AG09309 (cell line): ENCODE results near the gene PASK.

Experiments
- DNase-seq: peaks from one replicate; pipeline ENCODE4 v3.0.0-alpha.2; 2010; ENCODE audit warnings: low read depth
- H3K4me3 ChIP-seq: 2 replicates; pipeline ENCODE4 v1.5.1; 2011; ENCODE audit warnings: mild to moderate bottlenecking, low read depth, low read length, moderate library complexity; ENCODE audit not compliant: control insufficient read depth
- TF ChIP-seq, protein P1 (sequence below): IDR thresholded peaks from 2 replicates; pipeline ENCODE4 v1.5.1; 2011; ENCODE audit warnings: mild to moderate bottlenecking, low read depth, low read length, inconsistent platforms; ENCODE audit not compliant: insufficient read depth, control insufficient read depth; ENCODE audit errors: missing control alignments

PASK gene

DNA sequence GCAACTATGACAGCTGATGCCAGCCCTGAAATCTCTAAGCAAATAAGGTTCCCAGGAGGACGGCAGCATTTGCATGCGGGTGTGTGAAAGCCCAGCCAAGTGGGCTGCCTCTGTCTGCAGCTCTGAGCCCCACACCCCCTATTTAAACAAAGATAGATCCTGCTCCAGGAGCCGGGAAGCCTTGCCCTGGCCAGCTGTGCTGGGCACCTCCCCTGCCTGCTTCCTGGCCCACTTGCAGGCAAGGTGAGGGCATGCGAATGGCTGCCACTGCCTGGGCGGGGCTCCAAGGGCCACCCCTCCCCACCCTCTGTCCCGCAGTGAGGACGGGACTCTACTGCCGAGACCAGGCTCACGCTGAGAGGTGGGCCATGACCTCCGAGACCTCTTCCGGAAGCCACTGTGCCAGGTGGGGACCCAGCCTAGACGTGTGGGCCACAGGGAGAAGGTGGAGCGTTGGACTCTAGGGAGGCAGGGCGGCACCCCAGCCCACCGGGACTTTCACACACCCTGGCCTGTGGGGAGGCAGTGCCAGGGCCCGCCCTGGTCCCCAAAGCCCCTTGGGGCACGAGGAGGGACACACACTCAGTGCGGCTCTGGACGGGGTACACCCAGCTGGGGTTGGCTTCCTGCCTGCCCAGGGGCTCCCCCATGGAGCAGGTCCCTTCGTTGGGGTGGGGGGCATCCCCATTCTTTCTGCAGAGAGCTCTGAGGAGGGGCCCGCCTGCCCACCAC, 39.3 kb upstream of the PASK start, which contains the start of gene ANO7:
ANO7 (plus strand) TSS at position 317 of the 732 bp plus-strand sequence. CDS start 1,387 bp downstream, outside the sequence.
- TF ChIP-seq, protein P1, sequence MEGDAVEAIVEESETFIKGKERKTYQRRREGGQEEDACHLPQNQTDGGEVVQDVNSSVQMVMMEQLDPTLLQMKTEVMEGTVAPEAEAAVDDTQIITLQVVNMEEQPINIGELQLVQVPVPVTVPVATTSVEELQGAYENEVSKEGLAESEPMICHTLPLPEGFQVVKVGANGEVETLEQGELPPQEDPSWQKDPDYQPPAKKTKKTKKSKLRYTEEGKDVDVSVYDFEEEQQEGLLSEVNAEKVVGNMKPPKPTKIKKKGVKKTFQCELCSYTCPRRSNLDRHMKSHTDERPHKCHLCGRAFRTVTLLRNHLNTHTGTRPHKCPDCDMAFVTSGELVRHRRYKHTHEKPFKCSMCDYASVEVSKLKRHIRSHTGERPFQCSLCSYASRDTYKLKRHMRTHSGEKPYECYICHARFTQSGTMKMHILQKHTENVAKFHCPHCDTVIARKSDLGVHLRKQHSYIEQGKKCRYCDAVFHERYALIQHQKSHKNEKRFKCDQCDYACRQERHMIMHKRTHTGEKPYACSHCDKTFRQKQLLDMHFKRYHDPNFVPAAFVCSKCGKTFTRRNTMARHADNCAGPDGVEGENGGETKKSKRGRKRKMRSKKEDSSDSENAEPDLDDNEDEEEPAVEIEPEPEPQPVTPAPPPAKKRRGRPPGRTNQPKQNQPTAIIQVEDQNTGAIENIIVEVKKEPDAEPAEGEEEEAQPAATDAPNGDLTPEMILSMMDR = no peak
- DNase-seq = no peak
- H3K4me3 ChIP-seq = no peak within 1 kb of the TSS

GRCh38 chr2:241187918-241188234, 38.6 kb upstream of the PASK start:
- TF ChIP-seq, protein P1 = no peak
- DNase-seq = no peak
- H3K4me3 ChIP-seq = no peak overlapping the region

DNA sequence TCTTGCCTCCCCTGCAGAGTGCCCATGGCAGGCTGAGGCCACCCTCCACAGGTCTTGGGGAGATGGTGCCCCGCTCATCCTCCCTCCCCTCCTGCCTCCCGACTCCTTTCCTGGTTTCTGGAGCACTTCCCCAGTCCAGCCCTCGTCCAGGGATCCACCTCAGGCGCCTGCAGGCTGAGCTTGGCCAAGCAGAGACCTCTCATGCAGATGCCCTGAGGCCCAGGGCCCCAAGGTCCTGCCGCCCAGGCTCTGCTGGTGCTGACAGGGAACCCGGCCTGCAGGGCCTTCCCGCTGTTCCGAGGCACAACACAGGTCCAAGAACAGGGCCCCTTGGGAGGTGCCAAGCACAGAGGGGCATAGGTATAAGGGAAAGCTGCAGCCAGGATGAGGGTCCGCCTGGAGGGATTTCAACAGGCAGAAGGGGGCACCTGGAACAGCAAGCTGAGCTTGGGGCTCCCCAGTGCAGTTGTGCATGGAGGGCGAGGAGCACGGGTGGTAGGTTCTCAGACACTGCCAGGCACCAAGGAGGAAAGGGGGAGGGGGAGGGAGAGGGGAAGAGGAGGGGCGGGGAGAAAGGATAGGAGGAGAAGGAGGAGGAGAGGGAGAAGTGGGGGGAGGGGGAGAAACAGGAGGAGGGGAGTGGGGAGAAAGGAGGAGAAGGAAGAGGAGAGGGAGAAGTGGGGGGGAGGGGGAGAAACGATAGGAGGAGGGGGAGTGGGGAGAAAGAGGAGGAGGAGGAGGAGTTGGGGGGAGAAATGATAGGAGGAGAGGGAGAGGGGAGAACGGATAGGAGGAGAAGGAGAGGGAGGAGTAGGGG, 38.0 kb upstream of the PASK start:
- TF ChIP-seq, protein P1 = no peak

DNA sequence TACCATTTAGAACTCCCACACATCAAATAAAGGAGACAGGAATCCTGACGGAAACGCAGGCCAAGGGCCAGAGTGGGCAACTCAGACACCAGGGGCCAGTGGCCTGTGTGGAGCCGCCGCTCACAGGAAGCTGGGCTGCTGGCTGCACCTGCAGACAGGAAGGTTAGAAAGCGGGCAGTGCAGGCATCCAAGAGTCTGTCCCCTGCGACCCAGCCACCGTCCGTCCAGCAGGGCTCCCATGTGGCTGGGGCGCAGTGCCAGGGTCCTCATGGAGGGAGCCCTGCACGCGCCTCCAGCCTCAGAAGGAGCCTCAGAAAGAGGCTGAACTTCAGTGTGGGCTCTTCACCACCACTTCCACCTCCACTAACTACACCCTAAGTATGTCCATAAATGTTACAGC, 36.7 kb upstream of the PASK start:
- no peak for DNase-seq
- no peak overlapping the region for H3K4me3 ChIP-seq
- TF ChIP-seq, protein P1 = no peak

More for the DNA sequence above, 38.0 kb upstream of the PASK start:
- H3K4me3 ChIP-seq = no peak overlapping the region
- no peak for DNase-seq

- TF ChIP-seq, protein P1 = no peak
- no peak for DNase-seq
- H3K4me3 ChIP-seq = no peak overlapping the region
Measured at GRCh38 chr2:241184901-241185300, 35.6 kb upstream of the PASK start.

GRCh38 chr2:241183221-241183620, 33.9 kb upstream of the PASK start:
- DNase-seq = no peak
- TF ChIP-seq, protein P1 = no peak
- H3K4me3 ChIP-seq = no peak overlapping the region
